GM12865 (cell line): ENCODE data around the gene PFAS.

Source experiments
- DNase-seq: peaks from one replicate; pipeline ENCODE4 v3.0.0; 2010; ENCODE audit warnings: low read depth
- H3K4me3 ChIP-seq: 2 replicates; pipeline ENCODE4 v1.5.1; 2011; ENCODE audit warnings: mild to moderate bottlenecking, low read depth, low read length, control low read depth
- TF ChIP-seq, protein P1 (sequence below): IDR thresholded peaks from 2 replicates; pipeline ENCODE4 v1.5.1; 2011; ENCODE audit warnings: low read length, control low read depth, low read depth, inconsistent platforms; ENCODE audit not compliant: insufficient read depth; ENCODE audit errors: missing control alignments

PFAS gene

DNA sequence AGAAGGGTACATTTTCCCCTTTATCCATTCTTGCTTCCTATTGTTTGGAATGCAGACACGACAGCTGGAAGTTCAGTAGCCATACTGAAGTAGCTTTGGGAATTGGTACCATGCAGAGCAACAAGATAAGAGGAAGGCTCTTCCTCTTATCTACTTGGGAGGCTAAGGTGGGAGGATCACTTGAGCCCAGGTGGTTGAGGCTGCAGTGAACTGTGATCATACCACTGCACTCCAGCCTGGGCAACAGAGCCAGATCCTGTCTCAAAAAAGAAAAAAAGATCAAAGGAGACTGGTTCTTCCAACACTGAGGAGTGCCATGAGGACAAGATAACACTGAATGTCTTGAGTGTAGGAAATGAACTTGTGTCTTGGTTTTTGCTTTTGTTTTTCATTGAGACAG lies 23.3 kb downstream of the PFAS start:
- TF ChIP-seq, protein P1, sequence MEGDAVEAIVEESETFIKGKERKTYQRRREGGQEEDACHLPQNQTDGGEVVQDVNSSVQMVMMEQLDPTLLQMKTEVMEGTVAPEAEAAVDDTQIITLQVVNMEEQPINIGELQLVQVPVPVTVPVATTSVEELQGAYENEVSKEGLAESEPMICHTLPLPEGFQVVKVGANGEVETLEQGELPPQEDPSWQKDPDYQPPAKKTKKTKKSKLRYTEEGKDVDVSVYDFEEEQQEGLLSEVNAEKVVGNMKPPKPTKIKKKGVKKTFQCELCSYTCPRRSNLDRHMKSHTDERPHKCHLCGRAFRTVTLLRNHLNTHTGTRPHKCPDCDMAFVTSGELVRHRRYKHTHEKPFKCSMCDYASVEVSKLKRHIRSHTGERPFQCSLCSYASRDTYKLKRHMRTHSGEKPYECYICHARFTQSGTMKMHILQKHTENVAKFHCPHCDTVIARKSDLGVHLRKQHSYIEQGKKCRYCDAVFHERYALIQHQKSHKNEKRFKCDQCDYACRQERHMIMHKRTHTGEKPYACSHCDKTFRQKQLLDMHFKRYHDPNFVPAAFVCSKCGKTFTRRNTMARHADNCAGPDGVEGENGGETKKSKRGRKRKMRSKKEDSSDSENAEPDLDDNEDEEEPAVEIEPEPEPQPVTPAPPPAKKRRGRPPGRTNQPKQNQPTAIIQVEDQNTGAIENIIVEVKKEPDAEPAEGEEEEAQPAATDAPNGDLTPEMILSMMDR = no peak
- H3K4me3 ChIP-seq = no peak overlapping the region

DNA sequence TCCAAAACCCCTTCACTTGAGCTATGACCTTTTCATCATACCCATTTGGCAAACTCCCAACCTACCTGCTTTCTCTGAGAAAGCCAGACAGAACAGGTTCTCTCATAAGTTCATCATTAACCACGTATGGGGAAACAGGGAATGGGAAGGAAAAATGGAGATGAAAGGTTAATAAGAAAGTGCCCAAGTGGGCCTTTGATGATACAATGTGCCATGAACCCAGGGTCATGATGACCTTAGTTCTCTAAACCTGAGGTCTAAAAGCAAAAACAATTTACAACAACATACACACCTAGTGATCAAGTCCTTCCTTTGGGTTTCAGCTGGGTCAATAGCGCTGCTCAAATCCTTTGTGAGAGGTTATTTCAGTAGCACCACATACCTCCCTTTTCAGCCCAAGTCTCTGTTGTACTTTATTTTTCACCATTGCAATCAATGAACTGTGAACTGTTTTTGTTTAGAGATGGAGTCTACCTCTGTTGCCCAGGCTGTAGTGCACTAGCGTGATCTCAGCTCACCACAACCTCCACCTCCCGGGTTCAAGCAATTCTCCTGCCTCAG lies 24.9 kb downstream of the PFAS start:
- no peak for DNase-seq
- TF ChIP-seq, protein P1 = no peak

More for the DNA sequence above, 23.3 kb downstream of the PFAS start:
- DNase-seq = no peak

DNA sequence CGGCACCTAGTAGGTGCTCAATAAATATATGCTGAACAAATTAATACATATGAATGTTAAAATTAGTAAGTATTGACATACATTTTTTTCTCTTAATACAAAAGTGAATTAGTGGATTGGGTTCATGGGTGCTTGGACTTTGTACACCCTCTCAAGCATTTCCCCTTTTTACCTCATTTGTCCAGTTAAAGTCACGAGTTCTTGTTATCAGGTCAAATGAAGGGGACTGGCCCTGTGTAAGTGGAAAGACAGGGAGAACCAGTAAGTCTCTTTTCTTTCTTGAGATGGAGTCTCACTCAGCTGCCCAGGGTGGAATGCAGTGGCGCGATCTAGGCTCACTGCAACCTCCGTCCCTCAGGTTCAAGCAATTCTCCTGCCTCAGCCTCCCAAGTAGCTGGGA lies 25.7 kb downstream of the PFAS start:
- TF ChIP-seq, protein P1 = no peak
- DNase-seq = no peak
- no peak overlapping the region for H3K4me3 ChIP-seq

More for the DNA sequence above, 24.9 kb downstream of the PFAS start:
- no peak overlapping the region for H3K4me3 ChIP-seq

DNA sequence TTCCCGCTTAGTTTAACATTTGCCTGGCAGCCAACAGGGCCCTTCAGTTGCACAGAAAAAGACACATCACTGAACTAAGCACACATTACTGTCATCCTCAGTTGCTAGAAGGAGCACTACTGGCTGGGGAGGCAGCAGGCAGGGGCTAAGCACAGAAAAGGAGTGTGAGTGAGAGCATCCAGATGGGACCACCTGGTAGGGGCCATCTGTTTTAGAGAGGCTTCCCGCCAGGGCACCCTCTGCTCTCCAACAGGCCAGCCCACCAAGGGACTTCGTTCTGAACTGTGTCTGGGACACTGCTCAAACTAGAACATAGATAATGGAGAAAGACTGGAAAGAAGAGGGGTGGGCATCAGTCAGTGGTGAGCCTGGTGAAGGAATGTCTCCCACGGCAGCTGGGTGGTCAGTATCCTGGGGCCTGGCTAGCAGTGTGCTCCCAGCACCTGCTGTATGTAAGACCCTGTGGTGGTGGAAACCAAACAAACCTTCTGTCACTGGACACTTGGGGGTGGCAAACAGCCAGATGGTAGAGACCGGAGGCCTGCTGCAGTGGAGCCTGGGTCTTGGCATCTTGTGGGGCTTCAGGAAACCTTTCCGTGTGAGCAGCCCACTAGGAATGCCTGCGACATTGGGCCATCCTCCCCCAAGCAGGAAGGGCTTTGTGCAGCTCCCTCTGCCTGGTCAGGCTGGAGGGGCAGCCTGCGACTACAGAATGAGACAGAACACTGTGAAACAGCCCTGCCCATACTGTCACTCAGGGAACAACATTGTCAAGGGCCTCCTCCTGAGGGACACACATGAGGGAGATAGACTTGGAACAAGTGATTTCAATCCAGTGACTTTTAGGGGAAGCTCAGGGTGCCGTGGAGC lies 26.6 kb downstream of the PFAS start:
- TF ChIP-seq, protein P1 = no peak
- no peak overlapping the region for H3K4me3 ChIP-seq
- no peak for DNase-seq

DNA sequence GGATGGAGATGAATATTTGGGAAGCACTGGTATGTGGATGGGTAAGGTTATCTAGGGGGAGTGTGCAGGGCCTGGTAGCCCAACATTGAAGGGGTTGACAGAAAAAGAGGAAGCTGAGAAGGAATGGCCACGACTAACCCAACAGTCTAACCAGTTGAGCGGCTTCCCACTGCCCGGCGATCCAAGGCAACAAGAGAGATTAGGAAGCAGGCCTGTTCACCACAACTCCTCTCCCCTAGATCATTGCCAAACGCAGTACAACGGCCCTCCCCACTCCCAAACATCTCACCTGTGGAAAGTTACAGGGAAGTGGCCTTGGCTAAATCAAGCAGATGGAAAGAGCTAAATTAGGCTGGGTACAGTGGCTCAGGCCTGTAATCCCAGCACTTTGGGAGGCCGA lies 28.2 kb downstream of the PFAS start:
- TF ChIP-seq, protein P1 = no peak
- no peak for DNase-seq
- H3K4me3 ChIP-seq = no peak overlapping the region

DNA sequence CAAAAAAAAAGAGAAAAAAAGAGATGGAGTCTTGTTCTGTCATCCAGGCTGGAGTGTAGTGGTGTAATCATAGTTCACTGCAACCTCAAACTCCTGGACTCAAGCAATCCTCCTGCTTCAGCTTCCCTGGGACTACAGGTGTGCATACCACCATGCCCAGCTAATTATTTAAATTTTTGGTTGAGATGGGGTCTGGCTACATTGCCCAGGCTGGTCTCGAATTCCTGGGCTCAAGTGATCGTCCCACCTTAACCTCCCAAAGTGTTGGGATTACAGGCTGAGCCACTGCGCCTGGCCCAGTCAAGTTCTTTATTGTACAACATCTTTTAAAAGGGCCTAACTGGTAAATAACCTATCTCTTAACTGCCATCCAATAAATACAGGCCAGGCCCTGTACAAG lies 33.3 kb downstream of the PFAS start:
- TF ChIP-seq, protein P1 = no peak
- no peak for DNase-seq
- H3K4me3 ChIP-seq = no peak overlapping the region
